ENCODE results near the gene CBARP.
"Not testable (repeated sequence)": the region's sequence is repeated elsewhere in the genome, so short reads cannot be mapped to it uniquely, and the experiment has no call there.

GRCh38 chr19:1246265-1247087 lies 8.7 kb upstream of the CBARP start:
- not testable (repeated sequence) for TF ChIP-seq EZH2phosphoT487 (conservative IDR thresholded peaks at IDR 0.05; ENCODE audit: low read length)
- TF ChIP-seq, protein P1, sequence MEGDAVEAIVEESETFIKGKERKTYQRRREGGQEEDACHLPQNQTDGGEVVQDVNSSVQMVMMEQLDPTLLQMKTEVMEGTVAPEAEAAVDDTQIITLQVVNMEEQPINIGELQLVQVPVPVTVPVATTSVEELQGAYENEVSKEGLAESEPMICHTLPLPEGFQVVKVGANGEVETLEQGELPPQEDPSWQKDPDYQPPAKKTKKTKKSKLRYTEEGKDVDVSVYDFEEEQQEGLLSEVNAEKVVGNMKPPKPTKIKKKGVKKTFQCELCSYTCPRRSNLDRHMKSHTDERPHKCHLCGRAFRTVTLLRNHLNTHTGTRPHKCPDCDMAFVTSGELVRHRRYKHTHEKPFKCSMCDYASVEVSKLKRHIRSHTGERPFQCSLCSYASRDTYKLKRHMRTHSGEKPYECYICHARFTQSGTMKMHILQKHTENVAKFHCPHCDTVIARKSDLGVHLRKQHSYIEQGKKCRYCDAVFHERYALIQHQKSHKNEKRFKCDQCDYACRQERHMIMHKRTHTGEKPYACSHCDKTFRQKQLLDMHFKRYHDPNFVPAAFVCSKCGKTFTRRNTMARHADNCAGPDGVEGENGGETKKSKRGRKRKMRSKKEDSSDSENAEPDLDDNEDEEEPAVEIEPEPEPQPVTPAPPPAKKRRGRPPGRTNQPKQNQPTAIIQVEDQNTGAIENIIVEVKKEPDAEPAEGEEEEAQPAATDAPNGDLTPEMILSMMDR (IDR thresholded peaks at IDR 0.05; ENCODE audit: insufficient read depth, low read length, poor library complexity, severe bottlenecking) = not testable (repeated sequence)

Measured in SU-DHL-6 (cell line).